ENCODE data around the gene DELE1.
"Not testable (repeated sequence)": the region's sequence is repeated elsewhere in the genome, so short reads cannot be mapped to it uniquely, and the experiment has no call there.

The DELE1 gene

GRCh38 chr5:141889282-141889871 lies 34.3 kb upstream of the DELE1 start:
- DNase-seq = no peak

GRCh38 chr5:141890429-141890828 lies 33.2 kb upstream of the DELE1 start:
- DNase-seq = not testable (repeated sequence)

- no peak for DNase-seq
Observed at GRCh38 chr5:141897425-141897824, 26.2 kb upstream of the DELE1 start.

GRCh38 chr5:141898448-141899049 lies 25.1 kb upstream of the DELE1 start:
- DNase-seq = no peak

- DNase-seq = no peak
Observed at GRCh38 chr5:141902015-141902814, 21.5 kb upstream of the DELE1 start.

GRCh38 chr5:141903261-141903660 lies 20.4 kb upstream of the DELE1 start:
- DNase-seq = no peak

- no peak for DNase-seq
Observed at GRCh38 chr5:141904551-141904950, 19.1 kb upstream of the DELE1 start.

- no peak for DNase-seq
Observed at GRCh38 chr5:141906517-141906916, 17.2 kb upstream of the DELE1 start.

GRCh38 chr5:141906972-141907371 lies 16.7 kb upstream of the DELE1 start:
- DNase-seq = no peak

- peak; percentile 35 for DNase-seq
Observed at GRCh38 chr5:141908796-141909195, 14.9 kb upstream of the DELE1 start.

GRCh38 chr5:141909212-141909611 lies 14.5 kb upstream of the DELE1 start:
- no peak for DNase-seq

- DNase-seq = no peak
Observed at GRCh38 chr5:141910271-141910673, 13.4 kb upstream of the DELE1 start.

GRCh38 chr5:141913560-141914198 lies 10.0 kb upstream of the DELE1 start:
- no peak for DNase-seq

GRCh38 chr5:141914199-141914743 lies 9.4 kb upstream of the DELE1 start:
- DNase-seq = peak; percentile 5

- DNase-seq = no peak
Observed at GRCh38 chr5:141914797-141915196, 8.9 kb upstream of the DELE1 start.

GRCh38 chr5:141915881-141916336 lies 7.8 kb upstream of the DELE1 start:
- no peak for DNase-seq

GRCh38 chr5:141916522-141916921 lies 7.1 kb upstream of the DELE1 start:
- no peak for DNase-seq

- no peak for DNase-seq
Observed at GRCh38 chr5:141917760-141918159, 5.9 kb upstream of the DELE1 start.

GRCh38 chr5:141919218-141920119 lies 4.2 kb upstream of the DELE1 start:
- DNase-seq = no peak

GRCh38 chr5:141920771-141921170 lies 2.9 kb upstream of the DELE1 start:
- no peak for DNase-seq

GRCh38 chr5:141922827-141923447 lies 734 bp upstream of the DELE1 start:
- not testable (repeated sequence) for DNase-seq

GRCh38 chr5:141926434-141926833 lies 2.8 kb downstream of the DELE1 start:
- no peak for DNase-seq
